NCI-H226 (cell line): ENCODE measurements around the gene CACNG4.

Source experiments
- DNase-seq: peaks from one replicate; pipeline ENCODE4 v3.0.0-alpha.2; 2015

The CACNG4 gene

DNA sequence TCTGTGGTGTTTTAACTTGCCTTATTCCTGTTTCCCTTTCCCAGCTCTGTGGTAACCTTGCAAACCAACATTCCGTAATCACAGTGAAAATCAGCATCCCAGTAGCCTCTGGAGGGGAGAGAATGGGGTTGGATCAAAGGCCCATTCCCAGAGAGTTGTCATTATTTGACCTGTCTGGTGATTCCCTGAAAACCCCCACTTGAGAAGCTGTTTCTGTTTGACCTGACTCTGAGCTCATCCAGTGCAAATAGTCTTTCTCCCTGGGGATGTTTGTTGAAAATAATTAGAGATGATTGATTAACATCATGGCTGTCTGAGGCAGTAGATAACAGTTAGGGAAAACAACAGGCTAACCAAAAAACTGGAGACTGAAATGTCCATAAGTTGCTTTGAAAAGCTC, 82.9 kb downstream of the CACNG4 start:
- no peak for DNase-seq

- DNase-seq, result no peak
These were observed 84.7 kb downstream of the CACNG4 start for GRCh38 chr17:67049025-67049739.

- no peak for DNase-seq
These were observed 85.6 kb downstream of the CACNG4 start for GRCh38 chr17:67050066-67050465.

DNA sequence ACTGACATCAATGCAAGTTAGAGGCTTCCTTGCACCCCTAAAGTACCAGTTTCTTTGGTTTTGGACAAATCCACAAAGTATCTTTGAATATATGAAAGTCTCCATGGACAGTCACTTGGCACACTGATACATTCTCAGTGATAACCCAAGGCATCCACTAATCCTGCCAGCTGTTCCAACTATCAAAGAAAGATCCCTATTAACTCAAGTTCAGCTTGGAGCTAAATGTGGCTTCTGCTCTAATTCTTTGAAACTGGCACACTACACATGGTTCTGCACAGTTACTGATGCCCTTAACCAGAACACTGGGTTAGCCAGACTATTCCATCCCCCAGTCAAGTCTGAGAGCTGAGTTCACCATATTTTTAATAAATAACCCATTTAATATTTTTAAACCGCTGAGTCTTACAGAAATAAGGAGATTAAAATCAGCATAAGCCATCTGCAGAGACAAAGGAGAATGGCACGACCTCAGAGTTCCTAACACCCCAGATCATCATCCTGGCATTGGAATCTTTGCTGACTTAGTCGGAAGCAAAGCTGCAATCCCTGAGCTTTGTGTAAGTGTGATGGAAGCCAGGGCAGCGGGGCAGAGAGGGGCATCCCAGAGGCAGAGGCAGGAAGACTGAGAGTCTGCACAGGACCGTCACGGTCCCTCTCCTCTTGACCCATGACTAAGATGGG, 86.1 kb downstream of the CACNG4 start:
- no peak for DNase-seq

DNA sequence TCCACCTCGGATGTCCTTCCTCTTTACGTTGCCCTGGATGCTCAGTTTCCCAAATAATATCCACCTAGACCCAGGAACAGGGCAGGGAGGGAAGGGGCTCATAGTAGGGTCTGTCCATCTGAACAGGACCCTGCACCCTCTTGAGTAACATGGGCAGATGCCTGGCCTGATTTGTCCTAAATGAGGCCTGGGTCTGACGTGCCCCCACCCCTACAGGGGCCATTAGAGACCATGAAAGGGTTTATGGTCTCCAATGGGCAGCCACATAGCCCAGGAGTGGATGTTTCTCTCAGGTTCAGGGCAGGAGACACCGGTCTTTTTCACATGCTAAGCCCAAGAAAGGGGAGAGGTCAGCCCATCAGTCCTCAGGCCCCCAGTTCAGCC, 86.6 kb downstream of the CACNG4 start:
- no peak for DNase-seq

GRCh38 chr17:67051837-67052236, 87.3 kb downstream of the CACNG4 start:
- DNase-seq, result no peak

- no peak for DNase-seq
These were observed 88.4 kb downstream of the CACNG4 start for GRCh38 chr17:67052720-67053437.

DNA sequence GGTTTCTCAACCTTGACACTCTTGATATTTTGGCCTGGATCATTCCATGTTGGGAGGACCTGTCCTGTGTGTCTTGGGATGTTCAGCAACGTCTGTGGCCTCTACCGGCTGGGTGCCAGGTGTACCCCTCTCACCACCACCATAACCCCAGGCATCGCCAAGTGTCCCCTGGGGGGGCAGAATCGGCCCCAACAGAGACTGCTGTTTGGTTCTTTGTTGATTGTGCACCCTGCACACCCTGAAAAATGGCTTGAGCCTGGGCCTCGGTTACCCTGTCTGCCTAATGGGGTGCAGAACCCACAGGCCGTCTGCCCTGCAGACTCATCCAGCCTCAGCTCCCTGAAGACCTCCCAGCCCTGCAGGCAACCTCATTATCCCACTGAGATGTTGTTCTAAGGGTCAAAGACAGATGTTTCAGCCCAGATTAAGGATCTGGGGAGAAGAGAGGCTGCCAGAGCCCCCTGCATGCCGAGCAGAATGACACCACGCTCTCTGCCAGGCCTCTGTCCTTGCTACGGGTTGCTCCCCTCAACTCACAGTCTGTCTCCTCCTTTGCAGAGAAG, 89.0 kb downstream of the CACNG4 start:
- DNase-seq, result no peak

DNA sequence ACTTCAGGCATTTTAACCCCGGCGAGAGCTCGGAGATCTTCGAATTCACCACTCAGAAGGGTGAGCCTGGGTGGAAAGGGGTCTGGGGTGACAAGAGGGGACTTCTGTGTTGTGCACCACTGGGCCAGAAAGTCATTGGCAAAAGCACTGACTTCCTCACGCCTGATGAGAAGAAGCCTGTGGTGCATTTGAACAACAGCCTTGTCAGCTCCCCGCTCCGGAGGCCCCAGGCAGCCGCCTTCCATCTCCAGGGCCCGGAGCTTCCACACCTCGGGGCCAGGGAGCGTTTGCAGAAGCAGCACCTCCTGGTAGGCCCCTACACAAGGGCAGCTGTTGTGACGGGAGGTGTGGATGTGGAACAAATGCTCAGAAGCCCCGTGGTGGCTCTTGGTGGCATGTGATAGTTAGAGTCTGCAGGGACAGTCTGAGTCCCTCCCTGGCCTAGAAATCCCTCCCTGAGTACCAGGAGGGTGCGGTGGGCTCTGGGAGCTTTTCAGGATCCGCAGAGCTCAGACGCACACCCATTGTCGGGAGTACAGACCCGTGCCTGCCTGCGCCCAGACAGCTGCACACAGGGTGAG, 89.6 kb downstream of the CACNG4 start:
- DNase-seq, result no peak

DNA sequence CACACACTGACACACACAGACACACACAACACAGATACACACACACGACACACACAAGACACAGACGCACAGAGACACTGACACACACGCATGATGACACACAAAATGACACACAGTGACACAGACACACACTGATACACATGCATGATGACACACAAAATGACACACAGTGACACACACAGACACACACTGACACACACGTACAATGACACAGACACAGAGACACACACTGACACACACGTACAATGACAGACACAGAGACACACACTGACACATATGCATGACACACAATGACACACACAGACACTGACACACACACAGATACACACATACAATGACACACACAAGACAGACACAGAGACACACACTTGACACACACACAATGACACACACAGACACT, 90.1 kb downstream of the CACNG4 start:
- DNase-seq, result no peak

- no peak for DNase-seq
These were observed 90.5 kb downstream of the CACNG4 start for GRCh38 chr17:67055041-67055443.

GRCh38 chr17:67055811-67056745, 91.6 kb downstream of the CACNG4 start:
- DNase-seq, result no peak

DNA sequence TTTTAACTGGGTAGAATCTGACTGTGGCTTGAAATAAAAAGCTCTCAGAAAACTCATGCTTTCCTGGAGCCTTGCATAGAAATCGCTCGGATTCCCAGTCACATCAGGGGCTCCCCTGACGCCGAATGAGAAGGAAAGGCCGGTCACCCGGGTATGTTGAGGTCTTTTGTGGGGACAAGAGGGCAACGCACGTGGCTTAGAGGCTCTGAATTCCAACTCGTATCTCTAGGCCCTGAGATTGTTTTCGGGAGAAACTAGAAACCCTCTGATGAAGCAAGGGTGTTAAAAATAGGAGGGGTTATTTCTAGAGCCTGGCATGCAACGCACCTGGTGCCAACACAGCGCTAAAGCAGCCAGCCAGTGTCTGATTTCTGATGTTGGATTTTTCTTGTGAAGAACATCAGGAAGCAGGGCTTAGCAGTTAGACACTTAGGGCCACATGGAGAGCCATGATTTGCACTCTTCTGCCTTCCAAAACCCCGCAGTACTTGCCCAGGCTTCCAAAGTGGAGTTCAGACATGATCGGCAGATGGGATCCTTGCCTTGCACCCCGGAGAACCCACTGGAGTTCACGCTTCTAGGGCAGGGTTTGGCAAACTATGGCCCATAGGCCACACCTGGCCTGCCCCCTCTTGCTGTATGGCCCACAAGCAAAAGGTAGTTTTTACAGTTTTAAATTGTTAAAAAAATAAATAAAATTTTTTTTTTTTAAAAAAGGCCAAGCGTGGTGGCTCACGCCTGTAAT, 92.4 kb downstream of the CACNG4 start:
- DNase-seq, result no peak

- no peak for DNase-seq
These were observed 93.5 kb downstream of the CACNG4 start for GRCh38 chr17:67058036-67058435.

GRCh38 chr17:67059372-67059771, 94.9 kb downstream of the CACNG4 start:
- no peak for DNase-seq

- DNase-seq, result no peak
These were observed 98.6 kb downstream of the CACNG4 start for GRCh38 chr17:67063141-67063540.

DNA sequence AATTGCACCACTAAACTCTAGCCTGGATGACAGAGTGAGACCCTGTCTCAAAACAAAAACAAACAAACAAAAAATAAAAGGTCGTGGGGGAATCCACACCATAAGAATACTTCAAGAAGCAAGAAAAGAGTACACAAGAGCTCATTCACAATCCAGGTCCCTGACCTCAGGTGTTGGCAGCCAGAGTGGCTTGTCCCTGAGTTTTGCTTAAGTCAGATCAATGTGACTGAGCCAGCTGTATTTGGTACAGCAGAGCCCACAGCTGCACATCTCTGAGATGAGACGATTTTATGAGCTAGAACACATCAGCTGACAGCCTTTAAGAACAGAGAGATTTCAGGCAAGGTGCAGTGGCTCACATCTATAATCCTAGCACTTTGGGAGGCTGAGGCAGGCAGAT, 102.2 kb downstream of the CACNG4 start:
- DNase-seq, result no peak

DNA sequence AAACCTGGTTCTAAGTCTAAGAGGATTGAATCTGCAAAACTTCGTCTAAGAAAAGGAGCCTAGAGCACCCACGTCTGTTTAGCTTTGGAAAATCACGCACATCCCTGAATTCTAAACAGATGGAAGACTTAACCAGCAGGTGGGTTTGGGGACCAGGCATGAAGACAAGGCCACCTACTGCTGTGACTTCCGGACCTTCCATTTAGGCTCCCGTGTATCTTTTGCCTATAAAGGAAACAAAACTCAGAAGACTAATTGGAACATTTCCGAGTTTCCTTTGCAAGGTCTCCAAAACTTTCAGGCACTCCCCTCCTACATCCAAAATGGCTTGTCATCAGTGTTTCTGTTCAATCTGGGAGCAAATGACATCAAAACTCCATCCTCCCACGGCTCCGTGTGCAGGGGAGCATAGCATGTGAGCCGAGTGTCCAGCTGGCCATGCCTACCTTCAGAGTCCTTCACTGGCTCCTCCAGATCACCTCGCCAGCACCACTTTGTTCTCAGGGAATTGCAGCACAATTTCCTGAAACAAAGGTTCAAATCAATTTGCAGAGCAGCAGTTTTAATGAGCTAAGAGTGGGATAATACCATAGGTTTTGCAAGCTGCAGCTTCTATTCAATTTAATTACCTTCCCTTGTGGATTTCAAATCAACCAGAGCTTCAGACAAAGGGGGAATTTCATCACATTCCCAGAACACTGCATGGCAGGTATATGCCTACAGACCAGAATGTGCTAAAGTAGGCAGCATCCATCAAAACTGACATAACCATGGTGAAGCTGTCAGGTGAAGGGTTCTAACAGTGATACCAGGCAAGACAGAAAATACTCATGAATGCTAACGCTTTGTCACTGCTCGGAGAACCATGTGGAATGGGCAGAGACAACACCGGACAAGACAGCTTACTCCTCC, 103.3 kb downstream of the CACNG4 start:
- no peak for DNase-seq

GRCh38 chr17:67068999-67069398, 104.5 kb downstream of the CACNG4 start:
- DNase-seq, result no peak

DNA sequence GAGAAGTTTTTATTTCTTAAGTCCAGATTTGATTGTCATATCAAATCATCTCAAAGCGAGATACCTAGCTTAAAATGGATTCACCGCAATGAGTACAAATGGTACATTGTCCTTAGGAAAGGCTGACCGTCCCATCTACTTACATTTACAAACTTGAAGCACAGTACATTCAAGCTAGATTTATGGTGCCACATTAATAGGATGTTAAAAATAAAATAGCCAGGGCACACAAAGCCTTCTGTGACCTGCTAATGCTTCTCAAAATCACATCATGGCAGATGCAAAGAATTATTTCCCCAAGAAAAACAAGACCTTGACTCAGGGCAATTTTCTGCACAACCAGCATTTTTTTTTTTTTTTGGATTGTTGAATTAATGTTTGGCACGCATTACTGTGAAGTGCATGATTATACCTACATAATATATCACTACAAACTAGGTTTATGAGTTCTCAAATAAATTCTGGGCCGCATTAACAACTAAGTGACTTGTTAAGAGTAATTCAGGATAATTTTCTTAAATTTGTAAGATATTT, 105.2 kb downstream of the CACNG4 start:
- DNase-seq, result no peak
